ENCODE data around the gene LY86.

The LY86 gene

DNA sequence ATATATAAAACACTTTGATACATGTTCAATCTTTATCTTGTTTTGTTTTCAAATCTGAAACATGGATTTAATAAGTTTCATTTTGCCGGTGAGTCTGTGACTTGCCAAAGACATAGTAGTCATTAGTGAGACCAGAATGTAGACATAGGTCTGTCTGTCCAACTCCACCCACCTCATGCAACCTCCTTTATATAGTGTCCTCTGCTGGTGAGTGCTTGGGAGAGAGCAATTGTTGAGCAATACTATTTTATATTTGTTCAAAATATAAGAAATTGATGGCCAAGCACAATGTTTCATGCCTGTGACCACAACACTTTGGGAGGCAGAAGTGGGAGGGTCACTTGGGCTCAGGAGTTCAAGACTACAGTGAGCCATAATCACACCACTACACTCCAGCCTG is 10.8 kb upstream of the LY86 start:
- peaks cover 9% of the 10 kb centered on the region; the same call in 1 of the 2 replicates for H3K9me3 ChIP-seq (ENCODE audit: insufficient read depth, low read depth, low read length)
- no peaks in the 10 kb centered on the region for H3K36me3 ChIP-seq (ENCODE audit: insufficient read depth, low read depth, low read length)
- no peak overlapping the region for H3K4me3 ChIP-seq (ENCODE audit: low read length)
- H3K27me3 ChIP-seq (ENCODE audit: insufficient read depth, low read length) = no peaks in the 10 kb centered on the region
- no peaks in the 10 kb centered on the region for H3K4me1 ChIP-seq (ENCODE audit: insufficient read depth, low read length)
- no peak overlapping the region for H3K27ac ChIP-seq (ENCODE audit: low read length)
- no peak overlapping the region for H3K9ac ChIP-seq (ENCODE audit: low read depth, low read length)

DNA sequence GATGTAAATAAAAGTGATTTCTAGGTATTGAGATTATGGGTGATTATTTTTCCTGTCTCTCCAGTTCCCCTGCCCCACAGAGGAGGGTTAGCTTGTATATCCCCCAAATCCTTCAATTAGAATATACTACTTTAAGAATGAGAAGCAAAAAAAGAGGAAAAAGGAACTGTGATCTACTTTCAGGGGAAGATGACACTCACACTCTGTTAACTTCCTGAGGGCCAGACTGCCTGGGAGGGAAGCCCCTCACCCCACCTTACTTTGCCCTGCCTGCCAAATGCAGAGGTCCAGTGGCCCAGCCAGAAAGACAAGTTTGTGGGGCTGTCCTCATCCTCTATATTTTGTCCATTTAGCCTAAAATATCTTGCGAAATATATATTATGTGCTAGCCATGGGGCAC is 9.2 kb upstream of the LY86 start:
- Histone ChIP-seq H3K9ac (ENCODE audit: low read depth, low read length) (no peak overlapping the region), H3K9me3 (ENCODE audit: insufficient read depth, low read depth, low read length) (peaks cover 9% of the 10 kb centered on the region; the same call in 1 of the 2 replicates), H3K27me3 (ENCODE audit: insufficient read depth, low read length) (no peaks in the 10 kb centered on the region), H3K4me1 (ENCODE audit: insufficient read depth, low read length) (no peaks in the 10 kb centered on the region), H3K36me3 (ENCODE audit: insufficient read depth, low read depth, low read length) (no peaks in the 10 kb centered on the region), H3K4me3 (ENCODE audit: low read length) (no peak overlapping the region), H3K27ac (ENCODE audit: low read length) (no peak overlapping the region)

DNA sequence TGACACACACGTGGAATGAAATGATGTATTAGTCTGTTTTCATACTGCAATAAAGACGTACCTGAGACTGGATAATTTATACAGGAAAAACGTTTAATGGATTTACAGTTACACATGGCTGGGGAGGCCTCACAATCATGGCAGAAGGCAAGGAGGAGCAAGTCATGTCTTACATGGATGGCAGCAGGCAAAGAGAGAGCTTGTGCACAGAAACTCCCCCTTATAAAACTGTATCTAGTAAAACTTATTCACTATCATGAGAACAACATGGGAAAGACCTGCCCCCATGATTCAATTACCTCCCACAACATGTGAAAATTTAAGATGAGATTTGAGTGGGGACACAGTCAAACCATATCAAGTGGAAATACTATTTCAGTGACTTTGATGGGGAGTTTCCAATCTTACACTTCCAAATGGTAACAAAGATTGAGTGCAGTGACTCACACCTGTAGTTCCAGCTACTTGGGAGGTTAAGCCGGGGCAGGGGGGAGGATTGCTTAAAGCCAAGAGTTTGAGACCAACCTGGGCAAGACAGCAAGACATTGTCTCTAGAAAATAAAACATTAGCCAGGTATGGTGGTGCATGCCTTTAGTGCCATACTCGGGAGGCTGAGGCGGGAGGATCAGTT is 8.2 kb upstream of the LY86 start:
- Histone ChIP-seq H3K4me3 (ENCODE audit: low read length) (no peak overlapping the region), H3K9ac (ENCODE audit: low read depth, low read length) (no peak overlapping the region), H3K9me3 (ENCODE audit: insufficient read depth, low read depth, low read length) (peaks cover 9% of the 10 kb centered on the region; the same call in 1 of the 2 replicates), H3K27me3 (ENCODE audit: insufficient read depth, low read length) (no peaks in the 10 kb centered on the region), H3K4me1 (ENCODE audit: insufficient read depth, low read length) (no peaks in the 10 kb centered on the region), H3K27ac (ENCODE audit: low read length) (no peak overlapping the region), H3K36me3 (ENCODE audit: insufficient read depth, low read depth, low read length) (no peaks in the 10 kb centered on the region)

DNA sequence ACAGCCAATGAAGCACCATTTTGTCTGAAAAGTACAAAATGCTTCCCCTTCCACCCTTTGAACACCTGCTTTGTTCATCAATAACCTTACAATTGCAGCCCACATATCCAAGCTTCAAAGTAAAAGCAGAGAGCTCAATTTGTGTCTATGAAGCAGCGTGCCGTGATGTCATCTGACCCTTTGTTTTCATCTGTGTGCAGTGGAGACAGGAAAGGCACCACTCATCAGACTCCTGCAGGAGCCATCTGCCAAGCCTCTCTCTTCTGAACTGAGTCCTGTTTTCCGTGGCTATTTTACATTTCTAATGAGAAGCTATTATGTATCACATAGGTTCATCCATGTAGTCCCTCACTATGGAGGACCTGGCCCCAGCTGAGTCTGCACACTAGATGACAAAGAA is 7.5 kb upstream of the LY86 start:
- no peaks in the 10 kb centered on the region for H3K4me1 ChIP-seq (ENCODE audit: insufficient read depth, low read length)
- no peaks in the 10 kb centered on the region for H3K36me3 ChIP-seq (ENCODE audit: insufficient read depth, low read depth, low read length)
- H3K4me3 ChIP-seq (ENCODE audit: low read length) = no peak overlapping the region
- H3K27me3 ChIP-seq (ENCODE audit: insufficient read depth, low read length) = no peaks in the 10 kb centered on the region
- no peak overlapping the region for H3K9ac ChIP-seq (ENCODE audit: low read depth, low read length)
- peaks cover 8% of the 10 kb centered on the region; the same call in 1 of the 2 replicates for H3K9me3 ChIP-seq (ENCODE audit: insufficient read depth, low read depth, low read length)
- H3K27ac ChIP-seq (ENCODE audit: low read length) = no peak overlapping the region

DNA sequence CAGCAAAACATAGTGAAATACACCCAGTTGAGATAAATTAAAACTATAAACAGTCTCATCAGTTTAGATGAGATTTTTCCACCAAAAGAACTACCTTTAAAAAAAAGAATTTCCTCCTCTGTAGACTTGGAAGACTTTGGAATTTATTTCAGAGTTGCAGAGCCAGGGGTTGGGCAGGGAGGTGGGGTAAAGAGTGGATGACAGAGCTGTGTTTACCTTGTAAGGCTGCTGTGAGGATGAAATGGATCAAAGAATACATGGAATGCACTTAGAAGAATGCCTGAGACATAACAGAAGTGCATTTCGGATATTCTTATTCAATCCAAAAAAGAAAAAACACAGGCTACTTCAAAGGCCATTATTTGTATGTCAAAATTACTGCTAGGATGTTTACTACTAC is 6.4 kb upstream of the LY86 start:
- Histone ChIP-seq H3K27me3 (ENCODE audit: insufficient read depth, low read length) (no peaks in the 10 kb centered on the region), H3K4me3 (ENCODE audit: low read length) (no peak overlapping the region), H3K9ac (ENCODE audit: low read depth, low read length) (no peak overlapping the region), H3K27ac (ENCODE audit: low read length) (no peak overlapping the region), H3K9me3 (ENCODE audit: insufficient read depth, low read depth, low read length) (no peaks in the 10 kb centered on the region), H3K36me3 (ENCODE audit: insufficient read depth, low read depth, low read length) (no peaks in the 10 kb centered on the region), H3K4me1 (ENCODE audit: insufficient read depth, low read length) (no peaks in the 10 kb centered on the region)

DNA sequence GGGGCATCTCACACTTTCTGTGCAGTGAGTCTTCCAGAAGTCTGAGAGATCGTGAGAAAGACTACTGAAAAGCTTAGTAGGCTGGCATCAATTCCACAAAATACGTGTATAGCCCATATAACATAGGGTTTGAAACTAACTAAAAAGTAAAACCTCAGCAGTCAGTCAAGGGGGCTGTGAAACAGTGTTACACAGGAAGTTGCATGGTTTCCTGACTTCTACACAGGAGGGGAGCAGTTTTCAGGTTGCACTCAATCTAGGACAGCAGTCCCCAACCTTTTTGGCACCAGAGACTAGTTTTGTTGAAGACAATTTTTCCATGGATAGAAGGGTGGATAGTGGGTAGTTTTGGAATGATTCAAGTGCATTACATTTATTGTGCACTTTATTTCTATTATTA is 4.7 kb upstream of the LY86 start:
- Histone ChIP-seq H3K9ac (ENCODE audit: low read depth, low read length) (no peak overlapping the region), H3K4me1 (ENCODE audit: insufficient read depth, low read length) (no peaks in the 10 kb centered on the region), H3K9me3 (ENCODE audit: insufficient read depth, low read depth, low read length) (no peaks in the 10 kb centered on the region), H3K27me3 (ENCODE audit: insufficient read depth, low read length) (no peaks in the 10 kb centered on the region), H3K36me3 (ENCODE audit: insufficient read depth, low read depth, low read length) (no peaks in the 10 kb centered on the region), H3K4me3 (ENCODE audit: low read length) (no peak overlapping the region), H3K27ac (ENCODE audit: low read length) (no peak overlapping the region)

DNA sequence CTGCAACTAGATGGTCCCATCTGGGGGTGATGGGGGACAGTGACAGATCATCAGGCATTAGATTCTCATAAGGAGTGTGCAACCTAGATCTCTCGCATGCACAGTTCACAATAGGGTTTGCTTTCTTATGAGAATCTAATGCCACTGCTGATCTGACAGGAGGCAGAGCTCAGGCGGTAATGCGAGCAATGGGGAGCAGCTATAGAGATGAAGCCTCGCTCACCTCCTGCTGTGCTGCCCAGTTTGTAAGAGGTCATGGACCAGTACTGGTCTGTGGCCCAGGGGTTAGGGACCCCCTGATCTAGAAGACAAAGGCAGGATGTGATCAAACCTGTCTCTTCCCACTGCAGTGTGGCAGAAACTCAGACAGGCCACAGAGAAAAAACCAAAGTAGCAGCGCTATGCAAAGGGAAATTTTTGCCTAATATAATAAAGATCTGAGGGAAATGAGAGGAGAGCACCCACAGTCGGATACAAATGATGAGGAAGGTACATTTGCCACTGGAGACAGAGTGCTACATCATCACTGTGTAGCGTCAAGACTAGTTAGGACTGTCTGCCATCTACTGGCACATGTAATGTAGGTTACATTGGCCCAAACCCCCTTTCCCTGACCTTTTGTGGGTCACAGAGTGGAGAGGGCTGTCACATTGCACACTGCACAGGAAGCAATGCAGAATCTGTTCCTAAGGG is 4.1 kb upstream of the LY86 start:
- no peaks in the 10 kb centered on the region for H3K9me3 ChIP-seq (ENCODE audit: insufficient read depth, low read depth, low read length)
- H3K36me3 ChIP-seq (ENCODE audit: insufficient read depth, low read depth, low read length) = no peaks in the 10 kb centered on the region
- no peaks in the 10 kb centered on the region for H3K27me3 ChIP-seq (ENCODE audit: insufficient read depth, low read length)
- no peak overlapping the region for H3K27ac ChIP-seq (ENCODE audit: low read length)
- H3K4me1 ChIP-seq (ENCODE audit: insufficient read depth, low read length) = no peaks in the 10 kb centered on the region
- no peak overlapping the region for H3K9ac ChIP-seq (ENCODE audit: low read depth, low read length)
- H3K4me3 ChIP-seq (ENCODE audit: low read length) = no peak overlapping the region

DNA sequence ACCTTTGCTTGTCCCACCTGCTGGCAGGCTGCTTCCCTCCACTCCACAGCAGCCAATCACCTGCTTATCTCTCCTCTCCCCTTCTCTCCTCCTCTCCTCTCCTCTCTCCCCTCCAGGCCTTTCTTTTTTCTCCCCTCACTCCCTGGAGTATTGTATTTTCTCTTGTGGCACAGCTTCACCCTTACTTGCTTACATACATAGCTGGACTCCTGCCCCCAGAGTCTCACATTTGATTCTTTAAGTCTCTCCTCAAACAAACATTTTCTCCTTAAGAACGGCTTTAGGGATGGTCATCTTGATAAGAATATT is 3.6 kb upstream of the LY86 start:
- no peak overlapping the region for H3K27ac ChIP-seq (ENCODE audit: low read length)
- no peaks in the 10 kb centered on the region for H3K4me1 ChIP-seq (ENCODE audit: insufficient read depth, low read length)
- H3K9ac ChIP-seq (ENCODE audit: low read depth, low read length) = no peak overlapping the region
- no peaks in the 10 kb centered on the region for H3K36me3 ChIP-seq (ENCODE audit: insufficient read depth, low read depth, low read length)
- no peak overlapping the region for H3K4me3 ChIP-seq (ENCODE audit: low read length)
- H3K9me3 ChIP-seq (ENCODE audit: insufficient read depth, low read depth, low read length) = no peaks in the 10 kb centered on the region
- no peaks in the 10 kb centered on the region for H3K27me3 ChIP-seq (ENCODE audit: insufficient read depth, low read length)

DNA sequence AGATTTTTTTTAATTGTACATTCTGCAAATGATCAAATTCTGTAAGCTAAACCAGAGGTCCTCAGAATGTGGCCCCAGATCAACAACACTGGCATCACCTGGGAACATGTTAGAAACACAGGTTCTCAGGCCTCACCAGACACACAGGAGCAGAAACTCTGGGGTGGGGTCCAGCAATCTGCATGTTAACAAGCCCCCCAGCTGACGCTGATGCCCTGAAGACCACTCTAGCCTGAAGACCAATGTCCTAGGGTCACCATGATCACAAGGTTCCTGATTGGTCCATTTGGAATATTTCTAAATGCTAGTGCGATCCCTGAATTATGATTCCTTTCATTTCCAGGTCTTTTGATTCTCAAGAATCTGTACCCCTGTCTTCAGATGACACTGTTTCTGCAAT is 2.4 kb upstream of the LY86 start:
- H3K9me3 ChIP-seq (ENCODE audit: insufficient read depth, low read depth, low read length) = no peaks in the 10 kb centered on the region
- H3K4me1 ChIP-seq (ENCODE audit: insufficient read depth, low read length) = no peaks in the 10 kb centered on the region
- no peaks in the 10 kb centered on the region for H3K36me3 ChIP-seq (ENCODE audit: insufficient read depth, low read depth, low read length)
- no peak overlapping the region for H3K4me3 ChIP-seq (ENCODE audit: low read length)
- H3K9ac ChIP-seq (ENCODE audit: low read depth, low read length) = no peak overlapping the region
- H3K27me3 ChIP-seq (ENCODE audit: insufficient read depth, low read length) = no peaks in the 10 kb centered on the region
- no peak overlapping the region for H3K27ac ChIP-seq (ENCODE audit: low read length)

DNA sequence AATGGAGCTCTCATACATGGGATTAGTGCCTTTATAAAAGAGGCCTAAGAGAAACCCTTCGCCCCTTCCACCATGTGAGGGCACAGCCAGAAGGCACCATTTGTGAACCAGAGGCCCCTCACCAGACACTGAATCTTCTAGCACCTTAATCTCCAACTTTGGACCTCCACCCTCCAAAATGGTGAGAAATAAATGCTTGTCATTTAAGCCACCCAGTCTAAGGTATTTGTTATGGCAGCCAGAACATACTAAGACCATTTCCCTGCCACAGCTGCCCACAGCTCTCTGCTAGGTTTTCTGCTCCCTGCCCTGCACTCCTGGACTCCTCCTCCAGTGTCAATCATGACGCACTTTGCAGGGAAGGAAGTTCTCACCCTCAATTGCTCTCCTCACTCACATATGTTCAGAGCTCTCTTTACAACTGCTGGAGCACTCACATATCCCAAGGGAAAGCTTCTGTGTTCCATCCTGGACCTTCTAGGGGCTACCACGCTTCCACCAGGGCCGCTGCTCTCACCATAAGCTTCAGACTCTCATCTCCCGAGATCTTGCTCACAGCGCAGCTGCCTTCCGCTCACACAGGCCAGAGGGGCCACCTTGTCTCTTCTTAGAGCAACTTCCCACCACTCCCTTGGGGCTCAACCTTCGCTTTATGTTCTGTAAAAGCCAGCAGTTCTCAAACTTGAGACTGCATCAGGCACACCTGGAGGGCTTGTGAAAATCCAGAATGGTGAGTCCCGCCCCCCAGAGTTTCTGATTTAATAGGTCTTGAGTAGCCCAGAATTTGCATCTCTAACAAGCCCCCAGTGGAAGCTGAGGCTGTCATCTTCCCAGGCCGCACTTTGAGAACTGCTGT is 1.6 kb upstream of the LY86 start:
- H3K9me3 ChIP-seq (ENCODE audit: insufficient read depth, low read depth, low read length) = no peaks in the 10 kb centered on the region
- H3K4me1 ChIP-seq (ENCODE audit: insufficient read depth, low read length) = no peaks in the 10 kb centered on the region
- no peak overlapping the region for H3K4me3 ChIP-seq (ENCODE audit: low read length)
- H3K9ac ChIP-seq (ENCODE audit: low read depth, low read length) = no peak overlapping the region
- H3K27me3 ChIP-seq (ENCODE audit: insufficient read depth, low read length) = no peaks in the 10 kb centered on the region
- no peaks in the 10 kb centered on the region for H3K36me3 ChIP-seq (ENCODE audit: insufficient read depth, low read depth, low read length)
- no peak overlapping the region for H3K27ac ChIP-seq (ENCODE audit: low read length)

DNA sequence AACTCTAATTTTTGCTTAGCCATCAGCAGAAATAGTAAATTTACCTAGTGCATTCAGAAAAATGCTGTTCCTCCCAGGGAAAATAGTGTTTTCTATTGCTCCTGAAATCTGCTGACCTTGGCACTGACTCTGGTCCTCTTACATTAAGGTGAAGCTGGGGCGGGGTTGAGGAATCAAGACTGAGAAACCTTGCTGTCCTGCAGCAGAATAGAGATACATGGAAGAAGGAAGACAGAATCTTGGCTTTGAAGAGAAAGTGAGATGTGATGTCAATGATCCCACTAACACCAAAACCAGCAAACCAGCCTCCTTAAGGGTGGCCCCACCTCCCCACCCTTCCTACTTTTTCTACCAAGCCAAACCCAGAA is 840 bp upstream of the LY86 start:
- Histone ChIP-seq H3K9me3 (ENCODE audit: insufficient read depth, low read depth, low read length) (no peaks in the 10 kb centered on the region), H3K4me3 (ENCODE audit: low read length) (no peak overlapping the region), H3K27ac (ENCODE audit: low read length) (no peak overlapping the region), H3K4me1 (ENCODE audit: insufficient read depth, low read length) (no peaks in the 10 kb centered on the region), H3K36me3 (ENCODE audit: insufficient read depth, low read depth, low read length) (no peaks in the 10 kb centered on the region), H3K27me3 (ENCODE audit: insufficient read depth, low read length) (no peaks in the 10 kb centered on the region), H3K9ac (ENCODE audit: low read depth, low read length) (no peak overlapping the region)
